ENCODE results near the gene USP2.

Gene USP2

DNA sequence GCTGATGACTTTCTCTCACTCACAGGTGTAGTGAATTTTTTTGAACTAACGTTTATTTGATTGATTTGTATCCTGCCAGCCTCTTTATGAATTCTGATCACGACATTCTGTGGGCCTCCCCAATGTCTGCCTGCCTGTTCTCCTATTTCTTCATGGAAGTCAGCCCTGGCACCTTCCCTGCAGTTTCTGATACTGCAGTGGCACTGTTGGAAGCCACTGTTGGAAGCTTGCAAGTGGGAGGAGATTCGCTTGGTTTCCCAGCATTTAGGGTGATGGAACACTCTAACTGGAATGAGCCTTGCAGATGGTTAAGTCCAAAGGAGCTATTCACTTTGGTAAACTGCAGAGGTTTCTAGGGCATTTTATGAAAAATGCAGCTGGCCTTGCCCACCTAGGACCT, 42.8 kb upstream of the USP2 start:
- no peak for ATAC-seq
- TF ChIP-seq, protein P1, sequence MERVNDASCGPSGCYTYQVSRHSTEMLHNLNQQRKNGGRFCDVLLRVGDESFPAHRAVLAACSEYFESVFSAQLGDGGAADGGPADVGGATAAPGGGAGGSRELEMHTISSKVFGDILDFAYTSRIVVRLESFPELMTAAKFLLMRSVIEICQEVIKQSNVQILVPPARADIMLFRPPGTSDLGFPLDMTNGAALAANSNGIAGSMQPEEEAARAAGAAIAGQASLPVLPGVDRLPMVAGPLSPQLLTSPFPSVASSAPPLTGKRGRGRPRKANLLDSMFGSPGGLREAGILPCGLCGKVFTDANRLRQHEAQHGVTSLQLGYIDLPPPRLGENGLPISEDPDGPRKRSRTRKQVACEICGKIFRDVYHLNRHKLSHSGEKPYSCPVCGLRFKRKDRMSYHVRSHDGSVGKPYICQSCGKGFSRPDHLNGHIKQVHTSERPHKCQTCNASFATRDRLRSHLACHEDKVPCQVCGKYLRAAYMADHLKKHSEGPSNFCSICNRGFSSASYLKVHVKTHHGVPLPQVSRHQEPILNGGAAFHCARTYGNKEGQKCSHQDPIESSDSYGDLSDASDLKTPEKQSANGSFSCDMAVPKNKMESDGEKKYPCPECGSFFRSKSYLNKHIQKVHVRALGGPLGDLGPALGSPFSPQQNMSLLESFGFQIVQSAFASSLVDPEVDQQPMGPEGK (CRISPR knock-in tag; IDR thresholded peaks at IDR 0.05; ENCODE audit: borderline replicate concordance) = no peak
- TF ChIP-seq BACH2 (CRISPR knock-in tag; IDR thresholded peaks at IDR 0.05; ENCODE audit: borderline replicate concordance) = no peak

- no peak for ATAC-seq
- TF ChIP-seq RARB (CRISPR knock-in tag; IDR thresholded peaks at IDR 0.05) (no peak), SNAI2 (CRISPR knock-in tag; IDR thresholded peaks at IDR 0.05) (no peak), BACH2 (CRISPR knock-in tag; IDR thresholded peaks at IDR 0.05; ENCODE audit: borderline replicate concordance) (no peak), ISL1 (CRISPR knock-in tag; IDR thresholded peaks at IDR 0.05) (no peak), ZNF8 (CRISPR knock-in tag; IDR thresholded peaks at IDR 0.05) (no peak), GLIS3 (CRISPR knock-in tag; IDR thresholded peaks at IDR 0.05) (no peak), PPARA (CRISPR knock-in tag; IDR thresholded peaks at IDR 0.05; ENCODE audit: borderline replicate concordance) (no peak), OSR1 (CRISPR knock-in tag; IDR thresholded peaks at IDR 0.05) (no peak), POU6F1 (CRISPR knock-in tag; IDR thresholded peaks at IDR 0.05; ENCODE audit: borderline replicate concordance, low read depth) (no peak), ZFP3 (CRISPR knock-in tag; IDR thresholded peaks at IDR 0.05) (no peak), ARNTL (CRISPR knock-in tag; IDR thresholded peaks at IDR 0.05; ENCODE audit: borderline replicate concordance, low read depth) (no peak), ZFP30 (CRISPR knock-in tag; IDR thresholded peaks at IDR 0.05) (no peak), TOX (CRISPR knock-in tag; IDR thresholded peaks at IDR 0.05; ENCODE audit: borderline replicate concordance) (no peak), ZC3H10 (CRISPR knock-in tag; IDR thresholded peaks at IDR 0.05) (no peak), ZNF70 (CRISPR knock-in tag; IDR thresholded peaks at IDR 0.05) (no peak), CSRNP3 (CRISPR knock-in tag; IDR thresholded peaks at IDR 0.05) (no peak), TCF4 (CRISPR knock-in tag; IDR thresholded peaks at IDR 0.05; ENCODE audit: borderline replicate concordance) (no peak)
- TF ChIP-seq, protein P1 (CRISPR knock-in tag; IDR thresholded peaks at IDR 0.05; ENCODE audit: borderline replicate concordance) = no peak
- TF ChIP-seq, protein P2, sequence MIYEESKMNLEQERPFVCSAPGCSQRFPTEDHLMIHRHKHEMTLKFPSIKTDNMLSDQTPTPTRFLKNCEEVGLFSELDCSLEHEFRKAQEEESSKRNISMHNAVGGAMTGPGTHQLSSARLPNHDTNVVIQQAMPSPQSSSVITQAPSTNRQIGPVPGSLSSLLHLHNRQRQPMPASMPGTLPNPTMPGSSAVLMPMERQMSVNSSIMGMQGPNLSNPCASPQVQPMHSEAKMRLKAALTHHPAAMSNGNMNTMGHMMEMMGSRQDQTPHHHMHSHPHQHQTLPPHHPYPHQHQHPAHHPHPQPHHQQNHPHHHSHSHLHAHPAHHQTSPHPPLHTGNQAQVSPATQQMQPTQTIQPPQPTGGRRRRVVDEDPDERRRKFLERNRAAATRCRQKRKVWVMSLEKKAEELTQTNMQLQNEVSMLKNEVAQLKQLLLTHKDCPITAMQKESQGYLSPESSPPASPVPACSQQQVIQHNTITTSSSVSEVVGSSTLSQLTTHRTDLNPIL (CRISPR knock-in tag; IDR thresholded peaks at IDR 0.05; ENCODE audit: low read depth) = no peak
Measured at GRCh38 chr11:119423509-119424254, 42.2 kb upstream of the USP2 start.

GRCh38 chr11:119422809-119423508, 41.5 kb upstream of the USP2 start, which contains the start of gene THY1:
Gene THY1, minus strand, starts transcription at chr11:119423172. Its CDS starts 2,267 bp downstream, at chr11:119420905.
- no peak for TF ChIP-seq GLIS3 (CRISPR knock-in tag; IDR thresholded peaks at IDR 0.05)
- no peak for TF ChIP-seq ZFP30 (CRISPR knock-in tag; IDR thresholded peaks at IDR 0.05)
- no peak for TF ChIP-seq OSR1 (CRISPR knock-in tag; IDR thresholded peaks at IDR 0.05)
- no peak for TF ChIP-seq ZFP3 (CRISPR knock-in tag; IDR thresholded peaks at IDR 0.05)
- TF ChIP-seq, protein P1 (CRISPR knock-in tag; IDR thresholded peaks at IDR 0.05; ENCODE audit: borderline replicate concordance) = no peak
- no peak for TF ChIP-seq TOX (CRISPR knock-in tag; IDR thresholded peaks at IDR 0.05; ENCODE audit: borderline replicate concordance)
- TF ChIP-seq ZC3H10 (CRISPR knock-in tag; IDR thresholded peaks at IDR 0.05) = no peak
- peak; percentile 80 for ATAC-seq

All from SK-N-SH treated with all-trans-retinoic acid at 6 μM for 48 hours (cell line).